Keratinocyte (primary cell): ENCODE data around the gene MMD.

Source experiments
- EZH2 ChIP-seq: IDR thresholded peaks from one replicate; pipeline ENCODE4 v1.6.1; 2012; ENCODE audit warnings: inconsistent platforms, mild to moderate bottlenecking, low read length, moderate library complexity
- TF ChIP-seq, protein P1 (sequence below), 3 experiments: IDR thresholded peaks in 1 of 3; conservative IDR thresholded peaks in 1 of 3; optimal IDR thresholded peaks in 1 of 3; 2 replicates in 2 of 3; 3 replicates in 1 of 3; pipeline versions ENCODE3 to v1.5.1; 2011; ENCODE audit warnings: low read length in 3 of 3, mild to moderate bottlenecking in 3 of 3, moderate library complexity in 2 of 3, control low read depth in 1 of 3, inconsistent platforms in 1 of 3; ENCODE audit not compliant: insufficient read depth in 2 of 3; ENCODE audit errors: extremely low read depth in 1 of 3

DNA sequence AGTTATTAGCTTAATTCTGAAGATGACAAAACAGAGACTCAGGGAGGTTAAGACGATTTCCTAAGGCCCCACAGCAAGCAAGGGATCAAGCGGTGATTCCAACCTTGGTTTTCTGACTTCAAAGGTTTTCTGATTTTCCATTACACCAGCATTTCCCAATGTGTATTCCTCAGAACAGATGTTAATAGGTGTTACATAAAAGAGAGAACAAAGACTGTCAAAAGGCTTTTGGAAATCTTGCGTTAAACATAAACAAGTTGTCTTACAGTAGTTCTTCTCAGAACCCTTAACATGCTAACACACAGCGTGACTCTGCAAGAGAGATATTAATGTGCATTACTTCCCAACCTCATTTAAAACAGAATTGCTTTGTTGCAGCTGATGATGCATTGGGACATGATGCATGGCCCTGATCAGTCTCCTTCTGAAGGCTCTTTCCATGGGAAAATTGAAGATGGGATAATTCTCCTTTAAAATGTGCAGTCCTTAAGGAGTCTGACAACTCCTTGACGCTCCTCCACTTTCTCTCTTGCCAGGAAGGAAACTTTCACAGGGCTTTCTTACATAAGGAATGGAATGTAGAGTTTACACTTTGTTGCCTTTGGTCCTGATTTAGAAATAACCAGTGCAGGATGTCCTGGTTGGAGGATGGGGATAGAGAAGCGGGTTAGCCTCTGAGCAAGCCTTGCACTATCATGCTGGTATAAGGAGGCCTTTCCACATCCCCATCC is 21.5 kb upstream of the MMD start:
- TF ChIP-seq, protein P1, sequence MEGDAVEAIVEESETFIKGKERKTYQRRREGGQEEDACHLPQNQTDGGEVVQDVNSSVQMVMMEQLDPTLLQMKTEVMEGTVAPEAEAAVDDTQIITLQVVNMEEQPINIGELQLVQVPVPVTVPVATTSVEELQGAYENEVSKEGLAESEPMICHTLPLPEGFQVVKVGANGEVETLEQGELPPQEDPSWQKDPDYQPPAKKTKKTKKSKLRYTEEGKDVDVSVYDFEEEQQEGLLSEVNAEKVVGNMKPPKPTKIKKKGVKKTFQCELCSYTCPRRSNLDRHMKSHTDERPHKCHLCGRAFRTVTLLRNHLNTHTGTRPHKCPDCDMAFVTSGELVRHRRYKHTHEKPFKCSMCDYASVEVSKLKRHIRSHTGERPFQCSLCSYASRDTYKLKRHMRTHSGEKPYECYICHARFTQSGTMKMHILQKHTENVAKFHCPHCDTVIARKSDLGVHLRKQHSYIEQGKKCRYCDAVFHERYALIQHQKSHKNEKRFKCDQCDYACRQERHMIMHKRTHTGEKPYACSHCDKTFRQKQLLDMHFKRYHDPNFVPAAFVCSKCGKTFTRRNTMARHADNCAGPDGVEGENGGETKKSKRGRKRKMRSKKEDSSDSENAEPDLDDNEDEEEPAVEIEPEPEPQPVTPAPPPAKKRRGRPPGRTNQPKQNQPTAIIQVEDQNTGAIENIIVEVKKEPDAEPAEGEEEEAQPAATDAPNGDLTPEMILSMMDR (optimal IDR thresholded peaks at IDR 0.05 in 1 of 3, IDR thresholded peaks at IDR 0.05 in 1 of 3, conservative IDR thresholded peaks at IDR 0.05 in 1 of 3; ENCODE audit: extremely low read depth in 1 of 3, insufficient read depth in 2 of 3, low read length in 3 of 3), result no peak
- TF ChIP-seq EZH2, result no peak
